Lower lobe of right lung (tissue), 2 donors: ENCODE measurements around the gene SEM1. TPM values are rescaled to one million over a fixed set of nuclear protein-coding genes. Genes with fewer than 3 reads are reported as not detected.
"Not testable (repeated sequence)": the region's sequence is repeated elsewhere in the genome, so short reads cannot be mapped to it uniquely, and the experiment has no call there.

Source experiments
- ATAC-seq, 2 donors: fragments of 200-7000 bp; cut with Tn5 transposase; one replicate each; pipeline ENCODE4 v1.9.1; 2020 to 2022; ENCODE audit warnings: mild to moderate bottlenecking in 2 of 2, moderate library complexity in 2 of 2
- DNase-seq: peaks from one replicate; pipeline ENCODE4 v3.0.0-alpha.2; 2020
- H3K27ac ChIP-seq: fragments of 200-600 bp; one replicate; pipeline ENCODE4 v1.8.0; 2022
- H3K27me3 ChIP-seq: fragments of 200-600 bp; one replicate; pipeline ENCODE4 v1.8.0; 2022; ENCODE audit warnings: low read depth
- H3K36me3 ChIP-seq: fragments of 200-600 bp; one replicate; pipeline ENCODE4 v1.8.0; 2022; ENCODE audit warnings: mild to moderate bottlenecking
- H3K4me1 ChIP-seq: fragments of 200-600 bp; one replicate; pipeline ENCODE4 v1.8.0; 2022
- H3K4me3 ChIP-seq: fragments of 200-600 bp; one replicate; pipeline ENCODE4 v1.8.0; 2022; ENCODE audit warnings: mild to moderate bottlenecking
- H3K9me3 ChIP-seq: fragments of 200-600 bp; one replicate; pipeline ENCODE4 v1.8.0; 2022
- intact Hi-C: fragments of 100-400 bp; cut with DNase I; formaldehyde crosslinking; loops from one replicate; pipeline ENCODE4 v1.11.0; 2022
- total RNA-seq: library from RNA; stranded (reverse); fragmentation: NEBNext Ultra II Directional; extraction: Animal tissue kit (Norgen Biotek cat#: 25700); gene quantifications from one replicate; pipeline ENCODE4 v1.2.1, GENCODE V29; 2021
- TF ChIP-seq, protein P1 (sequence below): fragments of 200-600 bp; IDR thresholded peaks from one replicate; pipeline ENCODE4 v1.8.0; 2022; ENCODE audit warnings: antibody characterized with exemption, mild to moderate bottlenecking
- donor health status: DM: no; HTN: yes; CAD: no; lungs with severe emphysema.

SEM1 gene
- total RNA-seq, 1 donor from 2014 or later = 31.0 TPM

DNA sequence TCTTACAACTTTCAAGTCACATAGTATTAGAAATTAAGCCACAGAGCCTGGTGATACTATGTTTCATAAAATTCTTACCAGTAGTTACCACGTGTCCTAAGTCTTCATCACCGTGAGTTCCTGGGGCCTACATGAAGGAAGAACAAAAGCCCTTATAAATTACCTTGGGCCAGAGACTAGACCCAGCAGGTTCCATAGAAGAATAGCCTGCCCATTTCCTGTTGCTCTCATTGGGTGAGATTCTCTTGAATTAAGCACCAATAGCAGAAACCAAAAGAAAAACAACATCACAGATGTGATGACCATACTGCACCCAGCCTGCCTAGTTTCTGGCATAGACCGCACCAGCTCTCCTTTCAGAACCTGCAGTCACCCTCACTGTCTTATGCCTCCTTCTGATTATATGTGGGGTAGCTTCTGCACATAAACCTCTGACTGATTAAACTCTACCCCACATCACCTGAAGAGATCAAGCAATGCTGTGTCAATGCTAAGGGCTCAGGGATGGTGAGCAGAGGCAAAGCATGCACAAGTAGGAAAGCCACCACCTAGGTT, 18.0 kb upstream of the SEM1 start:
- no peaks in the 10 kb centered on the region for H3K36me3 ChIP-seq
- H3K27me3 ChIP-seq = no peaks in the 10 kb centered on the region
- intact Hi-C loops = no loop called here
- DNase-seq (no peak), ATAC-seq (no peak)
- H3K4me1 ChIP-seq = no peaks in the 10 kb centered on the region
- H3K4me3 ChIP-seq = no peak overlapping the region
- TF ChIP-seq, protein P1, sequence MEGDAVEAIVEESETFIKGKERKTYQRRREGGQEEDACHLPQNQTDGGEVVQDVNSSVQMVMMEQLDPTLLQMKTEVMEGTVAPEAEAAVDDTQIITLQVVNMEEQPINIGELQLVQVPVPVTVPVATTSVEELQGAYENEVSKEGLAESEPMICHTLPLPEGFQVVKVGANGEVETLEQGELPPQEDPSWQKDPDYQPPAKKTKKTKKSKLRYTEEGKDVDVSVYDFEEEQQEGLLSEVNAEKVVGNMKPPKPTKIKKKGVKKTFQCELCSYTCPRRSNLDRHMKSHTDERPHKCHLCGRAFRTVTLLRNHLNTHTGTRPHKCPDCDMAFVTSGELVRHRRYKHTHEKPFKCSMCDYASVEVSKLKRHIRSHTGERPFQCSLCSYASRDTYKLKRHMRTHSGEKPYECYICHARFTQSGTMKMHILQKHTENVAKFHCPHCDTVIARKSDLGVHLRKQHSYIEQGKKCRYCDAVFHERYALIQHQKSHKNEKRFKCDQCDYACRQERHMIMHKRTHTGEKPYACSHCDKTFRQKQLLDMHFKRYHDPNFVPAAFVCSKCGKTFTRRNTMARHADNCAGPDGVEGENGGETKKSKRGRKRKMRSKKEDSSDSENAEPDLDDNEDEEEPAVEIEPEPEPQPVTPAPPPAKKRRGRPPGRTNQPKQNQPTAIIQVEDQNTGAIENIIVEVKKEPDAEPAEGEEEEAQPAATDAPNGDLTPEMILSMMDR = no peak
- H3K27ac ChIP-seq = no peak overlapping the region
- H3K9me3 ChIP-seq = no peaks in the 10 kb centered on the region

DNA sequence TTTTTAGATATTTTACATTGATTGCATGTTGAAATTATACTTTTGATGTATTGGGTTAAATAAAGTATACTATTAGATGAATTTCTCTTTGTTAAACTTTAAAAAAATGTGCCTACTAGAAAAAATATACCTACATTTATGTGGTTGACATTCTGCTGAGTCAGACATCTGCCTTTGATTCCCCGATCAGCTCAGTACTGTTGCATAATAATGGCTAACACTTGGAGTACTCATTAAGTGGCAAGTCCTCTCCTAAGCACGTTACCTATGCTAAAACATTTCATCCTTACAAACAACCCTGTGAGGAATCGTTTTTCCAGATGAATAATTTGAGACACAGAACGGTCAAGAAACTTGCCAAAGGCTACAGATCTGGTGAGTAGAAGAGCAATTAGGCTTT, 14.0 kb upstream of the SEM1 start:
- Histone ChIP-seq H3K36me3 (no peaks in the 10 kb centered on the region), H3K4me3 (no peak overlapping the region), H3K4me1 (no peaks in the 10 kb centered on the region), H3K27ac (no peak overlapping the region), H3K9me3 (no peaks in the 10 kb centered on the region), H3K27me3 (peaks cover under 1% of the 10 kb centered on the region)
- intact Hi-C loops = no loop called here
- DNase-seq (no peak), ATAC-seq (peak in 1 of 2 donors; percentile 54)
- TF ChIP-seq, protein P1 = no peak

DNA sequence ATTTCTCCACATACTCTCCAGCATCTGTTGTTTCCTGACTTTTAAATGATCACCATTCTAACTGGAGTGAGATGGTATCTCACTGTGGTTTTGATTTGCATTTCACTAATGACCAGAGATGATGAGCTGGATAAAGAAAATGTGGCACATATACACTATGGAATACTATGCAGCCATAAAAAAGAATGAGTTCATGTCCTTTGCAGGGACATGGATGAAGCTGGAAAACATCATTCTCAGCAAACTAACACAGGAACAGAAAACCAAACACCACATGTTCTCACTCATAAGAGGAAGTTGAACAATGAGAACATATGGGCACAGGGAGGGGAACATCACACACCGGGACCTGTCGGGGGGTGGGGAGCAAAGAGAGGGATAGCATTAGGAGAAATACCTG, 13.3 kb upstream of the SEM1 start:
- H3K9me3 ChIP-seq, DNase-seq, H3K36me3 ChIP-seq, H3K27me3 ChIP-seq, intact Hi-C loops, H3K4me1 ChIP-seq, ATAC-seq, H3K4me3 ChIP-seq, H3K27ac ChIP-seq: not testable (repeated sequence)

DNA sequence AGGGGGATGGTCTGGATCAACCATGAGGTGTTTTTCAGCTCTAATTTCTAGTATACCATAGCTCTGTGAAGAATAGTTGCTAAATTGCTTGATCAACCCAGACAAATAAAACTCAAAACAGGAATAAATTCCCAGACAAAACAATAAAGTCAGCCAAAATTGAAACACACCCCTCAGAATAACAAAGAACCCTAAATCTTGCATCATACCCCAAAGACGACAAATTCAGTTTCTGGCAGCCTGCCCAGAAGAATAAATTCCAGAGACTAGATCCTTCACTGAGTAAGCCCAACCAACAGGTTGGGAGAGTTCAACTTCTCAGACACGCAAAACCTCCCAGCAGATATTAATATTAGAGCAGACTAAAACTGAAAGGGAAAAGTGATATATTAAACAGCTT, 11.2 kb upstream of the SEM1 start:
- no peak overlapping the region for H3K4me3 ChIP-seq
- TF ChIP-seq, protein P1 = no peak
- ATAC-seq = no peak
- no peaks in the 10 kb centered on the region for H3K9me3 ChIP-seq
- H3K27me3 ChIP-seq = peaks cover 16% of the 10 kb centered on the region
- DNase-seq = no peak
- no peaks in the 10 kb centered on the region for H3K4me1 ChIP-seq
- H3K36me3 ChIP-seq = no peaks in the 10 kb centered on the region
- H3K27ac ChIP-seq = no peak overlapping the region
- intact Hi-C loops = no loop called here

DNA sequence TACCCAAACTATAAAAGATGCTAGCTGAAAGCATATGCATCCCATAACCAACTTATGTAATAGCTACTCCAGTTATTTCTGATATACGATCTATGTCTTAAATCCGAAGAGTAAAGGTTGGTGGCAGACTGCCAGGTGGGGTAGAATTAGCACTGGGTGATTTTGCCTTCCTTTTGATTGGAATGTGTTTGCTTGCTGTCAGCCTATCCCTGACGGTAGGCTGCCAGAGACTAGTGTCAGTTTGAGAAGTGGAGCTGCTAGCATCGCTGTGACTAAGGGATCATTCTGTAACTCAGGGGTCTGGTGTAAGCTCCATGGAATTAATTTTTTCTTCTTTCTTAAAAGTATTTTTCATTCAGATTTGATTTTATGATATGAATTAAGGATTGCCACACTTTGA, 9.5 kb upstream of the SEM1 start:
- Histone ChIP-seq H3K36me3 (no peaks in the 10 kb centered on the region), H3K9me3 (no peaks in the 10 kb centered on the region), H3K4me3 (no peak overlapping the region), H3K4me1 (no peaks in the 10 kb centered on the region), H3K27ac (no peak overlapping the region), H3K27me3 (peaks cover 16% of the 10 kb centered on the region)
- no peak for ATAC-seq
- TF ChIP-seq, protein P1 = no peak
- no peak for DNase-seq
- intact Hi-C loops = no loop called here

DNA sequence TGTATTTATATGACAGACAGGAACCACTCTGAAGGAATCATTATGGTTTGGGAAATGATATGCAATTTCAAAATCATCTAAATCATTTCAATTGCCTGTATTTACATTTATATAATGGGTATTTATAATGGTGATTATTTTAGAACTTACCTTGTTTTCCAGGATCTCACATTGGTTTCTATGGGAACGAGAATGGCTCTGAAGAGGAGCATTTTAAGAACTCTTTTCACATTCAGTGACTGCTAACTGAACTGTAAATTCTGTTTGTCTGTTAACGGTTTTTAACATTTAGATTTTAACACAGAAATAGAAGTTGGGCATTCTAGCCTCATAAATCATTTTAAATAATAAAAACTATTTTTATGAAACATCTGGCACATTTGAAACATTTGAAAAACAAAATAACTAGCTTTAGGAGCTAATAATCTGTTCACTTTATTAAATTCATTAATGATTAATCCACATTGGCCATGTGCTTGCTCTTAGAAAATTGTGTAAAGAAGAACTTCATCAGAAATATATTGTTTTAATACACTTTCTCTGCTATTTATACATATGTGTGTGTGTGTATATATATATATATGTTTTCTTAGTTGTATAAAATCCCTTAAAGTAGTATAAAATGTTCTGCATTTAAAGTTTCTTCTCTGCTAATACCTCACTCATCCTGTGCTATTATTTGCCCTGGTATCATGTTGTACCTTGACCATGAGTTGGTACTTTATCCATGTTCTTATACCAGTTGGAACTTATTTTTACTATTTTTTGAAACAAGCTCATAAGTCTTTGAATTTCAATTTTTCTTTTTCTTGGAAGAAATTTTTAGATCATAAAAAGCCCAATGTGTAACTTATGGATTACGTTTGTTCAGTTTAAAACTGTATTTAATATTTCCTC, 8.7 kb upstream of the SEM1 start:
- H3K36me3 ChIP-seq = no peaks in the 10 kb centered on the region
- peaks cover 16% of the 10 kb centered on the region for H3K27me3 ChIP-seq
- H3K27ac ChIP-seq = no peak overlapping the region
- no peak overlapping the region for H3K4me3 ChIP-seq
- no peak for ATAC-seq
- H3K9me3 ChIP-seq = no peaks in the 10 kb centered on the region
- intact Hi-C loops = no loop called here
- no peak for DNase-seq
- H3K4me1 ChIP-seq = no peaks in the 10 kb centered on the region
- TF ChIP-seq, protein P1 = no peak
